ENCODE data around the gene CCDC85C. TPM values are rescaled to one million over a fixed set of nuclear protein-coding genes. Genes with fewer than 3 reads are reported as not detected.

The CCDC85C gene
- polyA plus RNA-seq, 1 of the 3 experiments (the other 2 are of a cell fraction): 9.6 TPM

- Histone ChIP-seq H3K27ac (ENCODE audit: low read depth in 2 of 2, low read length in 1 of 2) (peak overlapping the region in 1 of 2 experiments; percentile 99; a peak in 2 of 4 replicates), H3K9me2 (no peaks in the 10 kb centered on the region), H2AFZ (ENCODE audit: low read depth) (no peak overlapping the region), H3K4me3 (ENCODE audit: low read depth in 2 of 2, low read length in 1 of 2) (no peak overlapping the region), H3K36me3 (replicated peaks in 1 of 2; ENCODE audit: control insufficient read depth in 1 of 2, insufficient read depth in 2 of 2, low read length in 1 of 2) (no peaks in the 10 kb centered on the region), H3F3A (replicated peaks; ENCODE audit: insufficient read depth) (peaks cover 9% of the 10 kb centered on the region), H3K27me3 (ENCODE audit: insufficient read depth) (no peaks in the 10 kb centered on the region), H3K4me1 (ENCODE audit: control insufficient read depth in 1 of 2, insufficient read depth in 2 of 2, low read depth in 1 of 2, low read length in 1 of 2) (peaks cover 35 to 78% of the 10 kb centered on the region in 2 experiments), H3K79me2 (ENCODE audit: insufficient read depth) (peaks cover 94% of the 10 kb centered on the region), H3K9ac (no peak overlapping the region), H4K20me1 (ENCODE audit: insufficient read depth) (peaks cover 57% of the 10 kb centered on the region), H3K4me2 (no peak overlapping the region), H3K9me3 (no peaks in the 10 kb centered on the region)
- peak; percentile 75 for DNase-seq
- ChIA-PET CTCF (interaction anchor here (0.6 to 5.2 kb wide), 10 partner anchors 11 to 65 kb away, joined by 3 to 37 read pairs (median 10); partner anchors contain the start of gene CCDC85C), POLR2A (interaction anchor here (0.8 to 2.9 kb wide), 5 partner anchors 11 to 45 kb away, joined by 3 to 11 read pairs (median 5); no protein-coding TSS in a partner anchor)
- WGBS (ENCODE audit: low lambda C conversion rate): 86% methylated on average over 9 of the region's 15 CpGs
- TF ChIP-seq USF1 (IDR thresholded peaks at IDR 0.05; ENCODE audit: borderline replicate concordance, low read depth) (no peak), EP300 (IDR thresholded peaks at IDR 0.05; ENCODE audit: borderline replicate concordance in 1 of 2, low read depth in 1 of 2, low read length in 1 of 2) (peak in 1 of 2 experiments; percentile 59; a peak in 2 of 4 replicates), RCOR1 (IDR thresholded peaks at IDR 0.05; ENCODE audit: low read length) (peak; percentile 75), MXI1 (IDR thresholded peaks at IDR 0.05; ENCODE audit: low read depth, low read length) (peak; percentile 24), GATA2 (CRISPR knock-in tag; IDR thresholded peaks at IDR 0.05) (0 out of 2 replicates have a peak, but pooled peaks have one; percentile 30), CHD2 (IDR thresholded peaks at IDR 0.05; ENCODE audit: low read length, partially characterized antibody) (peak; percentile 58), TEAD4 (IDR thresholded peaks at IDR 0.05; ENCODE audit: borderline replicate concordance, insufficient read depth) (no peak), ZBTB33 (IDR thresholded peaks at IDR 0.05; ENCODE audit: borderline replicate concordance, low read depth) (no peak), MEF2A (IDR thresholded peaks at IDR 0.05; ENCODE audit: borderline replicate concordance, low read depth) (no peak)
These were observed 42.9 kb downstream of the CCDC85C start for GRCh38 chr14:99560922-99561683.

GRCh38 chr14:99560403-99560802 is 43.6 kb downstream of the CCDC85C start:
- peaks cover 91% of the 10 kb centered on the region for H3K79me2 ChIP-seq (ENCODE audit: insufficient read depth)
- CTCF ChIA-PET: interaction anchor here (0.9 to 5.2 kb wide), 3 partner anchors 30 to 43 kb away, joined by 3 to 37 read pairs (median 7); partner anchors contain the start of gene CCDC85C

More at GRCh38 chr14:99560403-99560802, 43.6 kb downstream of the CCDC85C start:
- Histone ChIP-seq H3K27me3 (ENCODE audit: insufficient read depth) (no peaks in the 10 kb centered on the region), H3F3A (replicated peaks; ENCODE audit: insufficient read depth) (peaks cover 9% of the 10 kb centered on the region), H3K4me3 (ENCODE audit: low read depth in 2 of 2, low read length in 1 of 2) (no peak overlapping the region), H3K9me3 (no peaks in the 10 kb centered on the region), H4K20me1 (ENCODE audit: insufficient read depth) (peaks cover 51% of the 10 kb centered on the region), H3K4me2 (no peak overlapping the region), H3K4me1 (ENCODE audit: control insufficient read depth in 1 of 2, insufficient read depth in 2 of 2, low read depth in 1 of 2, low read length in 1 of 2) (peaks cover 28 to 75% of the 10 kb centered on the region in 2 experiments), H3K9ac (no peak overlapping the region), H3K9me2 (no peaks in the 10 kb centered on the region), H2AFZ (ENCODE audit: low read depth) (no peak overlapping the region), H3K27ac (ENCODE audit: low read depth in 2 of 2, low read length in 1 of 2) (peak overlapping the region in 1 of 2 experiments; percentile 99; a peak in 2 of 4 replicates), H3K36me3 (replicated peaks in 1 of 2; ENCODE audit: control insufficient read depth in 1 of 2, insufficient read depth in 2 of 2, low read length in 1 of 2) (no peaks in the 10 kb centered on the region)
- POLR2A ChIA-PET: interaction anchor here (1.8 kb wide), 1 partner anchor 45 kb away, joined by 5 read pairs; no protein-coding TSS in a partner anchor
- no peak for DNase-seq
- 99% methylated on average over 10 of the region's 13 CpGs for WGBS (ENCODE audit: low lambda C conversion rate)
- TF ChIP-seq USF1 (IDR thresholded peaks at IDR 0.05; ENCODE audit: borderline replicate concordance, low read depth) (no peak), IRF3 (IDR thresholded peaks at IDR 0.05; ENCODE audit: low read depth, low read length) (no peak), GABPA (IDR thresholded peaks at IDR 0.05; ENCODE audit: low read depth) (no peak), CTCF (IDR thresholded peaks at IDR 0.05) (no peak), FOXM1 (IDR thresholded peaks at IDR 0.05; ENCODE audit: low read depth) (no peak), NFIC (IDR thresholded peaks at IDR 0.05; ENCODE audit: borderline replicate concordance) (no peak), YY1 (IDR thresholded peaks at IDR 0.05; ENCODE audit: low read depth) (no peak), TAF1 (IDR thresholded peaks at IDR 0.05; ENCODE audit: borderline replicate concordance, low read depth, low read length) (no peak)
